K562 (cell line): ENCODE data around the gene DOCK4. TPM values are rescaled to one million over a fixed set of nuclear protein-coding genes. Genes with fewer than 3 reads are reported as not detected.

ENCODE experiments used
- ATAC-seq: fragments of 200-7000 bp; cut with Tn5 transposase; 3 replicates; pipeline ENCODE4 v1.9.1; 2020; ENCODE audit warnings: moderate library complexity
- BruUV-seq: library from RNA; stranded (reverse); fragments of 400-500 nt; replicated peaks from 2 replicates; lab custom pipeline; 2021; lab: Mats Ljungman, UMichigan
- CTCF ChIA-PET: fragments of 300-600 bp; formaldehyde crosslinking; extraction: SDS; loops from one replicate; lab custom pipeline; 2021; ENCODE audit warnings: low intra/inter-chr PET ratio; lab: Yijun Ruan, JAX
- POLR2A ChIA-PET: fragments of 300-600, 350-650 bp; sonication (Branson Sonifier 250); formaldehyde crosslinking; extraction: SDS; loops from one replicate; lab custom pipeline; 2021; ENCODE audit warnings: antibody characterized with exemption, inconsistent platforms; lab: Yijun Ruan, JAX
- DNase-seq, 4 experiments: peaks; one replicate each; pipeline versions ENCODE4 v3.0.0 to v3.0.0-alpha.2; 2011 to 2018; ENCODE audit warnings: low spot score in 3 of 4, mixed read lengths in 3 of 4; ENCODE audit errors: extremely low read depth in 1 of 4
- FAIRE-seq: peaks from 2 replicates; lab custom pipeline; 2011; peaks lifted over from hg19 to GRCh38; lab: Jason Lieb, UNC
- H2AFZ ChIP-seq: 2 replicates; pipeline ENCODE4 v1.6.0; 2011; ENCODE audit warnings: low read depth, low read length, control low read depth, inconsistent platforms
- H3K27ac ChIP-seq: fragments of 200-600 bp; 3 replicates; pipeline ENCODE4 v1.8.0; 2011; ENCODE audit warnings: low read depth, mild to moderate bottlenecking, control low read depth, inconsistent platforms, low read length, moderate library complexity, mixed read lengths; ENCODE audit errors: extremely low read depth
- H3K27me3 ChIP-seq, 2 experiments: fragments of 300-600 bp in 1 of 2; 2 replicates in 1 of 2; 3 replicates in 1 of 2; pipeline versions ENCODE4 v1.6.0 to v1.8.0; 2011; ENCODE audit warnings: inconsistent platforms in 2 of 2, low read length in 2 of 2, mild to moderate bottlenecking in 1 of 2, mixed read lengths in 1 of 2, moderate library complexity in 1 of 2; ENCODE audit not compliant: control insufficient read depth in 2 of 2, insufficient read depth in 2 of 2
- H3K36me3 ChIP-seq: fragments of 300-600 bp; 3 replicates; pipeline ENCODE4 v1.8.0; 2011; ENCODE audit warnings: mild to moderate bottlenecking, low read length, inconsistent platforms; ENCODE audit not compliant: control insufficient read depth, insufficient read depth
- H3K4me1 ChIP-seq, 2 experiments: fragments of 200-600 bp in 1 of 2; replicated peaks in 1 of 2; 2 replicates in 1 of 2; 3 replicates in 1 of 2; pipeline versions ENCODE4 v1.5.1 to v1.8.0; 2011; ENCODE audit warnings: inconsistent platforms in 2 of 2, low read length in 2 of 2, mild to moderate bottlenecking in 1 of 2, mixed read lengths in 1 of 2, moderate library complexity in 1 of 2; ENCODE audit not compliant: control insufficient read depth in 2 of 2, insufficient read depth in 2 of 2
- H3K4me2 ChIP-seq: 2 replicates; pipeline ENCODE4 v1.6.1; 2011; ENCODE audit warnings: low read length, control low read depth, inconsistent platforms, mixed read lengths; ENCODE audit not compliant: insufficient read depth
- H3K4me3 ChIP-seq: fragments of 200-600 bp; sonication (generic), shearing (Covaris generic); 2 replicates; pipeline ENCODE4 v1.5.1; 2016; ENCODE audit warnings: control low read depth, inconsistent platforms
- H3K79me2 ChIP-seq: fragments of 200-600 bp; 3 replicates; pipeline ENCODE4 v1.8.0; 2011; ENCODE audit warnings: low read length, inconsistent platforms; ENCODE audit not compliant: control insufficient read depth, insufficient read depth
- H3K9ac ChIP-seq, 2 experiments: 2 replicates each; pipeline versions ENCODE4 v1.6.0 to v1.6.1; 2011; ENCODE audit warnings: low read depth in 2 of 2, low read length in 2 of 2, control low read depth in 1 of 2, inconsistent platforms in 1 of 2, mild to moderate bottlenecking in 1 of 2, mixed read lengths in 1 of 2; ENCODE audit not compliant: insufficient read depth in 1 of 2
- H3K9me1 ChIP-seq: one replicate; pipeline ENCODE4 v1.6.0; 2011; ENCODE audit warnings: inconsistent platforms, mild to moderate bottlenecking, low read length, moderate library complexity; ENCODE audit not compliant: control insufficient read depth, insufficient read depth
- H3K9me3 ChIP-seq: replicated peaks from 2 replicates; pipeline ENCODE4 v1.5.1; 2011; ENCODE audit warnings: low read depth, low read length, inconsistent platforms; ENCODE audit not compliant: control insufficient read depth, insufficient read depth
- H4K20me1 ChIP-seq: replicated peaks from 2 replicates; pipeline ENCODE4 v1.6.1; 2011; ENCODE audit warnings: low read length, inconsistent platforms, mixed read lengths; ENCODE audit not compliant: control insufficient read depth, insufficient read depth
- ATF1 ChIP-seq, 2 experiments: fragments of 450-650 bp in 1 of 2; IDR thresholded peaks; 2 replicates each; pipeline ENCODE4 v1.6.1; 2016; ENCODE audit warnings: missing compliant biosample characterization in 1 of 2, missing genetic modification characterization in 1 of 2
- MGA ChIP-seq: fragments of 450-650 bp; IDR thresholded peaks from 2 replicates; pipeline ENCODE4 v1.6.1; 2016; ENCODE audit warnings: mild to moderate bottlenecking, moderate library complexity
- POLR2G ChIP-seq: fragments of 200-400 bp; formaldehyde crosslinking; IDR thresholded peaks from 2 replicates; pipeline ENCODE4 v1.6.1; 2017; ENCODE audit warnings: low read depth, mild to moderate bottlenecking, antibody characterized with exemption, low read length, moderate library complexity
- WGBS: fragments of 100-300 bp; shearing (Covaris generic); methylation state at CpG from one replicate; pipeline ENCODE4 v1.1.6; 2016; ENCODE audit warnings: low coverage, mixed read lengths; ENCODE audit not compliant: insufficient coverage; ENCODE audit errors: missing lambda C conversion rate; 5-methylcytosine and 5-hydroxymethylcytosine counted together
- in situ Hi-C: fragments of 300-500 bp; cut with MboI; formaldehyde crosslinking; loops from 4 replicates; pipeline ENCODE4 v1.15.0; 2018; ENCODE audit warnings: inconsistent platforms, mixed read lengths
- intact Hi-C: fragments of 100-400 bp; cut with micrococcal nuclease; formaldehyde crosslinking; loops from 2 replicates; pipeline ENCODE4 v1.14.2; 2022
- polyA plus RNA-seq, 8 experiments: library from polyadenylated mRNA; depleted of rRNA in 4 of 8; stranded (reverse) in 5 of 8; unstranded in 3 of 8; fragments of >200 nt; fragmentation: Nextera tagmentation in 2 of 8; fragmentation: Illumina TruSeq in 1 of 8; extraction: Ambion mirVana in 2 of 8; extraction: Trizol in 1 of 8; gene quantifications; 2 replicates each; pipeline versions ENCODE4 v1.2.1 to v1.2.3, GENCODE V29; 2011 to 2014; ENCODE audit warnings: inconsistent platforms in 1 of 8, missing spikeins in 1 of 8
- total RNA-seq, 7 experiments: library from RNA; depleted of rRNA in 6 of 7; stranded (reverse); fragments of >200 nt in 6 of 7; fragmentation: Illumina TruSeq in 2 of 7; extraction: Trizol in 2 of 7; gene quantifications; 2 replicates each; pipeline versions ENCODE4 v1.2.1 to v1.2.3, GENCODE V29; 2011 to 2021; ENCODE audit warnings: low replicate concordance in 1 of 7

Gene DOCK4
- total and polyA plus RNA-seq, 9 of the 15 experiments (the other 6 are each of a cell fraction or from before 2014, with no cell fraction given), result 0.42 to 5.7 (median 2.3) TPM

GRCh38 chr7:112053737-112054069 lies 152.5 kb downstream of the DOCK4 start:
- WGBS, result 1% methylated on average over 5 of the region's 5 CpGs
- TF ChIP-seq MGA (no peak), ATF1 (CRISPR knock-in tag; IDR thresholded peaks at IDR 0.05) (no peak), ATF1 (tag; IDR thresholded peaks at IDR 0.05) (no peak), POLR2G (no peak)
- Histone ChIP-seq H3K9me1 (no peaks in the 10 kb centered on the region), H3K9me3 (no peaks in the 10 kb centered on the region), H3K4me3 (no peak overlapping the region), H4K20me1 (no peaks in the 10 kb centered on the region), H3K4me1 (no peaks in the 10 kb centered on the region), H3K79me2 (no peaks in the 10 kb centered on the region), H3K27me3 (no peaks in the 10 kb centered on the region), H2AFZ (no peak overlapping the region), H3K9ac (no peak overlapping the region), H3K36me3 (no peaks in the 10 kb centered on the region), H3K27ac (no peak overlapping the region), H3K4me2 (no peak overlapping the region)
- no TSS peak for BruUV-seq
- FAIRE-seq (no peak), DNase-seq (no peak), ATAC-seq (no peak)
- POLR2A ChIA-PET, result interaction anchor here (1.0 kb wide), 1 partner anchor 20 kb away, joined by 3 read pairs; no protein-coding TSS in a partner anchor
- CTCF ChIA-PET, result no interaction called here
- intact Hi-C loops, result no loop called here
- in situ Hi-C loops, result no loop called here
